GM19328 (cell line): ENCODE results near the gene SUPT3H.

ENCODE experiments used
- ATAC-seq: cut with Tn5 transposase; IDR thresholded peaks from one replicate; pipeline ENCODE4 v1.9.1; 2021; ENCODE audit warnings: mild to moderate bottlenecking, moderate library complexity; ENCODE audit not compliant: unreplicated experiment

Gene SUPT3H

DNA sequence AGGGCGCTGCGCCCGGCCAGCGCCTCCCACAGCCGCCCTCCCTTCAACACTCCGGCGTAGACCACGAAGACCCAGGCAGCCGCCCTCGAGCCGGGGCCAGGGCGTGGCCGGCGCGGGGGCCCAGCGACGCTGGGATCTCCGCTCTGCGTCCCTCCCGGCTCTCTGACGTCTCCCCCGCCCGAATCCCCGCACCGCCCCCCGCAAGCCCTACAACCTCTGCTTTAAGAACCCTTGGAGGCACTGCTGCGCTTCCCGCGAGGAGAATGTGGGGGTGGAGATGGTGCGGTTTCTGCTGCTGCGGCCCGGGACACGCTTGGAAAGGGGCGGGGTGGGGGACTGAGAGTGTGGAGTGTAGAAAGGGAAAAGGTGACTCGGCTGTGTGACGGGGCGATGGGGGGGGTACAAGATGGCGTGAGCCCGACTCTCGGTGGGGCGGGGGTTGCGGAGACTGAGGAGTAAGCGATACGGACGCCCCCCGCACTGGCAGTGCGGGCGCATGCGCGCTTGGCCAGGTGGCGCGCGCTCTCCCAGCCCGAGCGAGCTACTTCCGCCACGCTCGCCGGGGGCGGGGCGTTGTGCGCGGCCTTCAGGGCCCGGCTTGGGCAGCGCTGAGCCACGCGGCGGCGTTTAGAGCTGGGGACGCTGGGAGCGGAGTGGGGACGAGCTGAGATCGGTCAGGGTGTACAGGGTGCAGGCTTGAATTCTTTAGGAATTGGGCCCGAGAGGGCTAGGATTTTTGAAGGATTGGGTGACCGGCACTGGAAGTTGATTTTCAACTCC, at the start of gene SUPT3H:
Gene SUPT3H (minus strand): TSS at position 381 of the 780 bp plus-strand sequence.
- ATAC-seq = peak; percentile 86

DNA sequence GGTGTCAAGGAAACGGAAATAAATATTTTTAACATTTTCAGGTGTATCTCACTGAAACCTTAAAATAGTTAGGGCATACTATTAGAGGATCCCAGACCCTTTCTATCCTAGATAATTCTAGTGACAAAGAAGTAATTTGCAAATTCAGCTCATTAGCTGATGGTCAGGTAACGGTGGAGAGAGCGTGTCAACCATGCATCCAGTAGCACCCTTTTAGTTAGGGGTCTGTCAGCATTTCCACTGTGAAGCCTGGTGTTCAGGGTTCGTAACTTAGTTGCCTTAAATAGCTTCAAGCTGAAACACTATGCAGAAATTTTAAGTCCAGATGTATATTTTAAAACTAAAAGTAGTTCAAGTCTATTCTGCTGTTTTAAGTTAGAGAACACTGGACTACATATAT, 48.5 kb upstream of the SUPT3H start:
- no peak for ATAC-seq

DNA sequence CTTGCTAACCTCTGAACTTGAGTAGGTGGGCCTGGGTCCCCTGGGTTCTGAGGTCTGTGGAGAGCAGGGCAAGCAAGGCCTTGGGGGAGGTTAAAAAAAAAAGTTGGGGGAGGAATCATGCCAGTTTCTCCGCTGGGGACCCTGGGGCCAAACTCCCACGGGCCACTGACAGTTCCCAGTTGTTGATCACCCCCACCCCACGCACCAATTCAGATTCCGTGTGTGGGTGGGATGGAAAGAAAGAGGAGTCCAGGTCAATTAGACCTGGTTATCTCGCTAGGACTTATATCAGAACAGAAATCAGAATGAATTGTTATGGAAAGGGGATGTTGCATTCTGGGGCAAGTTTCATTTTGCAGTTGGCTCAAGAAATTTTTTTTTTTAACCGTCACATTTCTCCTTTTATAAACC, 46.7 kb upstream of the SUPT3H start:
- ATAC-seq = no peak

DNA sequence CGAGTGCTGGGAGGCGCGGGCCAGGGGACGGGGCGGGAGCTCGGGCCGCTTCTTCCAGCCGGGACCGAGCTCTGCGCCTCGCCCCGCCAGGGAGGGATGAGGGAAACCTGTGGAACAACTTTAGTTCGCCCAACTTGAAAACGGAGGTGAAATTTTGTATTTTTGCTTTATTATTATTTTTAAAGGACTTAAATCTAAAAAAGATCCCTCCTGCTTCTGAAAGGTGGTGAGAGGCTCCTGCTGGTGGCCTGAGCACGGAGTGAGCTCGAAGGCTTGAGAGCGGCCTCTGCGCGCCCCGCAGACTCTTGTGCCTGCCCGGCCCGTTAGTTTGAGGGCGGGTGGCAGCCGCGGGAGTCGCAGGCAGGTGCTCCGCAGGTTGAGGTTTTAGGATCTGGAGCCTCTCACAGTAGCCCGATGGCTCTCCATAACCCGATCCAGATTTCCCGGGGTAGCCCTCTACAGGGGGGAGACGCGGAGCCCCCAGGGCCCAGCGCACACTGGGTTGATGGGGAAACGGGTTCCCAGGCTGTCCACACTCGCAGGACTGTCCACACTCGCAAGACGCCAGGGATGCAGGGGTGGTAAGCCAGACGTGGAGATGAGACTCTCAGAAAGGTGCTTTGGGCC, 46.2 kb upstream of the SUPT3H start:
- no peak for ATAC-seq

DNA sequence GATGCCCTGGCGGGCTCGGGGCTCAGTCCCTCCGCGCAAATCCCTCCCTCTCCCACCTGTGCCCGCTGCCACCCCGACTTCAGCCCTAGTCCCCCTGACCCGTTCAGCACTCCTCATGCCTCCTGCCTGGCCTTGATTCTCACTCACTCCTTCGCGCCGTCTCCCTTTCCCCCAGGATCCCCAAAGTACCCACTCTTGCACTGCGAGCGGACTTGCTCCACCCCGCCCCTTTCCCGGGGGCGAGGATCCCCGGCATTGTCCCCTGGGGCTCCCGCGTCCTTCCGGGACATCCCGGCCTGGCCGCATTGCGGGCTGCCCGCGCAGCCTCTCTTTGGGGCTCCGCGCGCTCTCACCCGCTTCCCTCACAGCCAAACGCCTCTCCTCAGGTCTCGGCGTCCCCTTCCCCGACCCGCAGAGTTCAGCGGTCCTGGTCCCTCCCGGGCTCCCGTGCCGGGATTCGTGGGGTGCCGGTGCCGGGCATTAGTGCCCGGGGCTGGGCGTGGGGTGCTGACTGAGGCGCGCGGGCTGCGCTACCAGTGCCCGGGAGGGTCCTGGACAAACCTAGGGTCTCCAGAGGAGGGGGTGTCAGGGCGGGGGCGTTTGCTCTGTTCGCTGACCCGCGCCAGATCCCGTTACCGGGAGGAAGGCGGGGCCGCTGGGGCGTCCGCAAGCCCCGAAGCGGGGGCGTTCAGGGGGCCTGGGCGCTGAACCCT, 45.5 kb upstream of the SUPT3H start:
- no peak for ATAC-seq

DNA sequence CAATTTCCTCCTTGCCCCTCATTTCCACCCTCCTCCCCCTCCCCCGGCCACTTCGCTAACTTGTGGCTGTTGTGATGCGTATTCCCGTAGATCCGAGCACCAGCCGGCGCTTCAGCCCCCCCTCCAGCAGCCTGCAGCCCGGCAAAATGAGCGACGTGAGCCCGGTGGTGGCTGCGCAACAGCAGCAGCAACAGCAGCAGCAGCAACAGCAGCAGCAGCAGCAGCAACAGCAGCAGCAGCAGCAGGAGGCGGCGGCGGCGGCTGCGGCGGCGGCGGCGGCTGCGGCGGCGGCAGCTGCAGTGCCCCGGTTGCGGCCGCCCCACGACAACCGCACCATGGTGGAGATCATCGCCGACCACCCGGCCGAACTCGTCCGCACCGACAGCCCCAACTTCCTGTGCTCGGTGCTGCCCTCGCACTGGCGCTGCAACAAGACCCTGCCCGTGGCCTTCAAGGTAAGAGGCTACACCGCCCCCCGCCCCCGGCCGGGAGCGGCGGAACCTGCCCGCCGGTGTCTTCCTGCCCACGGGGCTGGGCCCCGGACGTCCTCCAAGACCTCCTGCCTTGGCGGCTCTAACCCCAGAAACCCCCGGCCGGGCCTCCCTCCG, 44.9 kb upstream of the SUPT3H start:
- ATAC-seq = no peak

DNA sequence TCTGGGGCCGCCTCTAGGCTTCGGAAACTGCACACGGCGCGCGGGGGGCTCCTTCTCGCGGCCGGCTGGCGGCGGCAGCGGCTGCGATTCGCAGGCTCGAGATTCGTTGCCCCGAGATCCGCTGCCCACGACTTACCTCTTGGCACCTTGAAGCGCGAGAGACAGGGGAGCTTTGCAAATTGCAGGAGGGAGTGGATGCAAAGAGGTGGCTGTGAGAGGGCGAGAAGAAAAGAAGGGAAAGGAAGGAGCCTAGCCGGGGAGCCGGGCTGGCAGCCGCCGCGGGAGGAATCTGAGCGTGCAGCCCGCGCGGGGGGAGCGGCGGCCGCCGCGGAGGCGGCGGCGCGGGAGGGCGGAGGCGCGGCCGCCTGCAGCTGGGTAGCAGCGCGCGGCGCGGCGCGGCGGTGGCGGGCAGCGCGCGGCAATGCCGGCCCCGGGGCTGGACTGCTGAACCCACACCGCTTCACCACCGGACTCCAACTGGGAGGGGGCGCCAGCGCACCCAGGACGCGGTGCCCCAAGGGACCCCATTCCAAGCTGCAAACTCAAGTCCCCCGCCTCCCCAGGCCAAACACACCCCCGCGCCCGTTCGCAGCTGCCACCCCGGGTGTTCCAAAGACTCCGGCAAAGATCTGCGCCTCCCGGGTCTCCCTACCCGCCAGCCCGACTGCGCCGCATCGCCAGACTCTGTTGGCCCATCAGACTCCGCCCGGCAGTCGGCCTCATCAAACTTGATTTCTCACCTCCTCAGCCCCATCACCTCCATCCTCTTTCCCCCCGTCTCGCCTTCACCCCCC, 44.2 kb upstream of the SUPT3H start:
- no peak for ATAC-seq

DNA sequence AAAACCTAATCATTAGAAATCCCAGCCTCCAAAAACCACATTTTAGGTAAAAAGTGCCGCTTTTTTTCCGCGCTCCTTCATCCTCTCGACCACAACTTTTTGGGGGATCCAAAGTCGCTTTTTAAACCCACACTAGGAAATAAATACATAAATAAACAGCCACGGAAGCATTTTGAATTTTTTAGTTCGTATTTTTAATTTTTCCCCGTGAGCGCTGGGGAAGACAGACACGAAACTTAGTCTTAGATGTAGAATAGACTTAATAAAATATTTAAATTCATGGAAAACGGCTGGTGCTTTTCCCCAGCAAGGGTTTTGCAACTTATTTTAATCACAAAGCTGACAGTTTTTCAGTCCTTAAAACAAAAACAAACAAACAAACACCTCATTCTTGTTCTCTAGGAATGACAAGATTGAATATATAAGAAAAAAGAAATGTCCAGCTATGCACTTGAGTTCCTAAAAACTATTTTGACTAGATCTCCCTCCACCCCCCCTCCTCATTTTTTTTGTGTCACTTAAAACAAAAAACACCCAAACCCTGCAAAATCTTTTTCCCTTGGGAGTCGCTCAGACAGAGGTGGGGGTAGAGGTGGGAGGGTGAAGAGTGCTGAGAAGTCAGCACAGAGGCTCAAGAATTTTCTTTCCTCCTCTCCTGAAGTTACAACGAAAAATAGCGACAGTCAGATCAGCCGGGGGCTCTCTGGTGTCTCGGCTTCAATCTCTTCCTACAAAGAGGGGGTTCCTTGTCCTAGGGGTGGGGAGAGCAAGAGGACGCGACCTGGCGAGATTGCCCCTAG, 43.4 kb upstream of the SUPT3H start:
- ATAC-seq = no peak

DNA sequence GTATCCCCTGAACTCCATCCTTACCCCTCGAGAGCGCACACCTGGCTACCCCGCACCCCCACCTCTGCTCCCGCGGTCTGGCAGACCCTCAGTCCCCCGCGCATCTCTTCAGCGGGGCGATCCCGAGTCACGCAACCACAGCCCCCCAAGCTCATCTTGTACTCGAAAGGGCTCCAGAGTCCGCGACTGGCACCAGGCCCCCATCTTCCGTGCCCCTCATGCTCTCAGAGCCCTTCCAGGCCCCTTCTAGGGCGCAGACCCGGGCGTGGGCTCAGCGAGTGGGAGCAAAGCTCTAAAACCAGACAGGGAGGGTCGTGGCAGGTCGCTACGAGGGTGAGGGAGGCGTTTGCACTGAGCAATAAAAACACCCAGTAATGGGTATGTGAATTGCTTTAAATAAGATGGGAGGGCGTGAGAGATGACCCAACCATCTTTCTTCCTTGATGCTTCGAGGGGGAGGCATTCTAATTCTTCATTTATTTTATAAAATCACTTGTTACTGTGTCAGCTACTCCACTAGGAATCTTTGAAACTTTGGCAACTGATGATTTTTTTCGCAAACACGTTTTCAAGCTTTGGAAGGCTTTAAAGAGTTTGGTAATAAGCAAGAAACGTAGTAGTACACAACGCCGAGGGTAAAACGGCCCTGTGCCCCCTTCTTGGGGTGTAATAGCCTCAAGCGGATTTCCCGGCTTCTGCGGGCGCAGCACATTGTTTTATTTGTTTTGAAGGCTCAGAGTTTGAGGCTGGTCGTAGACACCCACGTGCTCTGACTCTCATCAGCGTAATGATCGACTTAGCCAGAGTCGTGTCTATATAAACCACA, 42.6 kb upstream of the SUPT3H start:
- ATAC-seq = no peak

DNA sequence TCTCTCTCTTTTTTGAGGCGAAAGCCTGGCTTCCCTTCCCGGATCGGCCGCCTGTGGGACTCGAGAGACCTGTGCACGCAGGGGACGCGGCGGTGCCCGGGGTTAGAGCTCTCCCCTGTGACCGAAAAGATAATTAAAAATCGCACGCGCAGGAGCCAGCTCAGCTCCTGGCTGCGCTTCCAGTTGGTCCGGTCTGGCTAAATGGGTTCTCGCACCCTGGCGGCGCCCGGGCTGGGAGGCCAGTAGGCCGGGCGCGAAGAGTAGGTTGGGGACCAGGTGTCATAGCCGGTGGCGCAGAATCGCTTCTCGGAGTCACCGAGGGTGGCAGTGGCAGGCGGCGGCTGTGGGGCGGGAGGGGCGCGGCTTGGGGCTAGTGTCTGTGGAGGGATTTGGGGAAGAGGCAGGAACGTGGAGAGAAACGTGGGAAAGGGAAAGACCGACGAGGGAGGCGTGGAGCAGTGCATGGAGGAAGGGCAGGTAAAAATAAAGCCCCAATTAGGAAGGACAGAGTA, 41.9 kb upstream of the SUPT3H start:
- no peak for ATAC-seq

DNA sequence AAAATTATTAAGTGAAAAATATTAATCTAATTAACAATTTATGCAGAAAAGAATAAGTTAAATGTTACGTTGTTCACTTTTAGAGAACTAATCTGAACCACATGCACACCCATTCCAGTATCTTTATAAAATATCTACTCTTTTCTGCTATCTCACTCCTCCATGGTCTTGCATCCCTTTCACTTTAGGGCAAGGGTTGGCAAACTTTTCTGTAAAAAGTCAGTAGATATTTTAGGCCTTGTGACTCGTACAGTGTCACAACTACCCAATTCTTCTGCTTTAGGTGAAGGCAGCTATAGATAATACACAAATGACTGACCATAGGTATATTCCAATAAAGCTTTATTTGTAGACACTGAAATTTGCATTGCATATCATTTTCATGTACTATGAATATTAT, 39.7 kb upstream of the SUPT3H start:
- no peak for ATAC-seq

DNA sequence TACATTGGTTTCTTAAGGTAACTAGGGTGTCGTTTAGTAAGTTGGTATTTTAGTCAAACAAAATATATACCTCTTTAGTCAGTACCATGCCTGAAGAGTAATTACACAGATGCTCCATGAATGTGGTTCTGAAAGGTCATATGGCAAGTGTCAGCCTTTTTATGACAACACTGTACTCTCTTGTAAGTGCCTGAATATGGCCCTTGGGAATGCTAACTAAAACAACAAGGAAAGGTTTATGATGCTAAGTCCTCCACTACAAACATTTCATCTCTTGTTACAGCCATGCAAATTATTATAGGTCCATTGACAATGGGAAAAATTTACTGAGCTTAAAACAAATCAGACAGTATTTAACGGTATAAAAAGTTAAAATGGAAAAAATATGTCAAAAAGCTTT, 39.0 kb upstream of the SUPT3H start:
- no peak for ATAC-seq

DNA sequence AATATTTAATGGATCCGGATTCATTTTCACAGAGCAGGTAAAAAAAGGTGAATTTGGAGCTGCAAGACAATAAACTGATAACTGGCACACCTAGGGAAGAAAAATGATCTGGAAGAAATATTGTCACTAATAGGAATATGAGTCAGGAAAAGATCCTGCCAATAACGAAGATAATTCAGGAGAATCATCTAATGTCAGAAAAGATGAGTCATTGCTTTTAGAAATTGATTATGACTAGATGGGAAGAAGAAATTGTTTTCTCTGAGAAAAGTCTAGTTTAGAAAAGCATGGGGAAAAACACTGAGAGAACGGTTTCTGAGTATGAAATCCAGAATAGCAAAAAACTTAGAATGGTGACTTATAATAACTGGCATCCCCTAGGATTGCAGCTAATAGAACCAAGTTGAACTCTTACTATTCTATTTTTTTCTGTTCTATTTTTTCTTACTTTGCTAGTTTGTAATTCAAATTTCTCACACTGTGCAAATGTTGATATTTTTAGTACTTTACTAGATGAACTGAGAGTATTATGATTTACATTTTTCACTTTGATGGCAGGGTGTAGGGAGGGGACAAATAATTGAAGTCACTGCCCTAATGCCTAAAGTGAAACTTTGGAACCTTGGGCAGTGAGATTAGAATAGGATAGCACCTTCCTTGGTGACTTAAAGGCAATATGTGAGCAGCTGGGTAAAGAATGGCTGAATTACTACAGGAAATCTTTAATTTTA, 38.2 kb upstream of the SUPT3H start:
- no peak for ATAC-seq

DNA sequence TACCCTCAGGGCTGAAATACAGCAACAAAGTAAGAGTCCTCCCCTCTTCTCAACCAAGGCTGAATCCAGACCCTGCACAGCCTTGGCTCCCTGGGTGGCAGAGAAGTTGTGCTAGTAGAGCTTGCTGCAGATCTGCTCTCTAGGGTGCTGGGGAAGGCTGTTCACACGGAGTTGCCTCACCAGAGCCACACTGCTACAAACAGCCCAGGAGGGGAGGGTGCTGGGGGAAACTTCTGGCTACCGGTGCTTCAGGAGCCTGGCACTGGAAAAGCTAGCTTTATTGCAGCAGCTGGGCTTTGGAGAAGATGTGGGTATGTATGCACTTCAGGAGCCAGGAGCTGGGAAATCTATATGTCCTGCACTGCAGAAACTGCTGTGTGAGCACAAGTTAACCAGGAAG, 37.6 kb upstream of the SUPT3H start:
- no peak for ATAC-seq

DNA sequence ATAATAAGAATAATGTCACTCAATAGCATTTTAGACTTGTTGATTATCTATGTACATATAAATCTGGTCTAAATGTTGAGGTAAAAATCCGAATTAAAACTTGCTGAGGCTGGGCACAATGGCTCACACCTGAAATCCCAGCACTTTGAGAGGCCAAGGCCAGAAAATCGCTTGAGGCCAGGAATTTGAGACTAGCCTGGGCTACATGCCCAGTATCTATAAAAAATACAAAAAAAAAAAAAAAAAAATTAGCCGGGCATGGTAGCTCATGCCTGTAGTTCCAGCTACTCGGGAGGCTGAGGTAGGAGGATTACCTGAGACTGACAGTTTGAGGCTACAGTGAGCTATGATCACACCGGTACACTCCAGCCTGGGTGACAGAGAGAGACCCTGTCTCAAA, 34.2 kb upstream of the SUPT3H start:
- no peak for ATAC-seq

DNA sequence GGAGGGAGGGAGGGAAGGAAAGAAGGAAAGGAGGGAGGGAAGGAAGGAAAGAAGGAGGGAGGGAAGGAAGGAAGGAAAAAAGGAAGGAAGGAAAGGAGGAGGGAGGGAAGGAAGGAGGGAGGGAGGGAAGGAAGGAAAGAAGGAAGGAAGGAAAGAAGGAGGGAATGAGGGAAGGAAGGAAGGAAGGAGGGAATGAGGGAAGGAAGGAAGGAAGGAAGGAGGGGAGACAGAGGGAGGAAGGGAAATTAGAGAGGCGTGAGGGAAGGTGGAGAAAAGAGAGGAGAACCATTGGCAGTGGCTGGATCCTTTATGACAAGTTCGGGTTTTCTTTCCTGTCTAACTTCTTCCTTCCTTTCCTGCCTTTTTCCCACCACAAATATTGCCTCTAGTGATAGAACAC, 22.3 kb upstream of the SUPT3H start:
- ATAC-seq = no peak

DNA sequence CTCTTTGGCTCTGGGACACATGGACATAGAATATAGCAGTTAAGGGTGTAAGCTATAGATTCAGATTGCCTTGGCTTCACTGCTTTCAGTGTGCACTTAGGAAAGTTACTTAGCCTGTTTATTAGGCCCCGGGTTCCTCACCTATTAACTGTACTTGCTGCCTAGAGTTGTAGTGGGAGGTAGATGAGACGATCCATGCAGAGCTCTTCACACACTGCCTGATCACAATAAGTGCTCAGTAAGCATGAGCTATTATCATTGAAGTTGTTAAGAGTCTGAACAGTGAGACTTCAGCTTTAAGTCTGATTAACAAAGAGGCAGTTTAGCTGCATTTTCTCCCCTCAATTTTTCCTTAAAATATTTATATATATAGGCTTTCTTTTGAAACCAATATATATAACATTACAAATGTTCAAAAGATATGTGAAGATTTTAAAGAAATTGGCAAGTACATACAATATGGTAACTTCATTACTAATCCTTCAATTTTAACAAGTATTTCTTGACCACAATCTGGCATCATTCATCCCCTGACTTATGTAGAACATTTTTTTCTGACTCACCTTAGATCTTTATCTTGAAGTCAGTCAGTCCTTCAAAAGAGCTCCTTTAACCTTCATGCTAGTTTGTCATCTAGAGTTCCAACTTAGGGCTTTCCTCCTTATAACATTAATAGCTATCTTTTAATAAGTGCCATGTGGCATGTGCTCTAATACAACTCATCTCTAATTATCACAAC, 20.5 kb upstream of the SUPT3H start:
- ATAC-seq = no peak
